H9 (cell line): ENCODE data around the gene ZNF546. TPM values are rescaled to one million over a fixed set of nuclear protein-coding genes. Genes with fewer than 3 reads are reported as not detected.

Experiments used
- DNase-seq: peaks from one replicate; pipeline ENCODE4 v3.0.0-alpha.2; 2017
- H2AFZ ChIP-seq: one replicate; pipeline ENCODE4 v1.6.1; 2013; ENCODE audit warnings: mild to moderate bottlenecking, low read length, control low read depth, moderate library complexity
- H2AK5ac ChIP-seq: 2 replicates; pipeline ENCODE4 v1.6.1; 2013; ENCODE audit warnings: low read length, control low read depth, mixed read lengths; ENCODE audit not compliant: insufficient read length
- H2BK120ac ChIP-seq: one replicate; pipeline ENCODE4 v1.6.1; 2013; ENCODE audit warnings: low read depth, mild to moderate bottlenecking, low read length, control low read depth, inconsistent platforms; ENCODE audit not compliant: poor library complexity, severe bottlenecking
- H2BK12ac ChIP-seq: 2 replicates; pipeline ENCODE4 v1.6.1; 2013; ENCODE audit warnings: low read length, control low read depth, mixed read lengths, low read depth; ENCODE audit not compliant: insufficient read length
- H2BK15ac ChIP-seq: 2 replicates; pipeline ENCODE4 v1.6.1; 2013; ENCODE audit warnings: low read depth, low read length, control low read depth
- H2BK20ac ChIP-seq: one replicate; pipeline ENCODE4 v1.6.1; 2013; ENCODE audit warnings: low read depth, mild to moderate bottlenecking, low read length, control low read depth, inconsistent platforms; ENCODE audit not compliant: poor library complexity, severe bottlenecking
- H2BK5ac ChIP-seq: 2 replicates; pipeline ENCODE4 v1.6.1; 2013; ENCODE audit warnings: low read length, control low read depth, mixed read lengths; ENCODE audit not compliant: insufficient read length
- H3K14ac ChIP-seq: 2 replicates; pipeline ENCODE4 v1.6.1; 2013; ENCODE audit warnings: low read length, control low read depth; ENCODE audit not compliant: insufficient read depth
- H3K18ac ChIP-seq: 2 replicates; pipeline ENCODE4 v1.6.1; 2013; ENCODE audit warnings: low read depth, mild to moderate bottlenecking, mixed read lengths, low read length, control low read depth; ENCODE audit not compliant: insufficient read length
- H3K23ac ChIP-seq: 2 replicates; pipeline ENCODE4 v1.6.1; 2013; ENCODE audit warnings: low read length, control low read depth, mixed read lengths, low read depth; ENCODE audit not compliant: insufficient read length
- H3K23me2 ChIP-seq: 2 replicates; pipeline ENCODE4 v1.6.1; 2013; ENCODE audit warnings: low read depth, mild to moderate bottlenecking, mixed read lengths, low read length, control low read depth; ENCODE audit not compliant: insufficient read length, poor library complexity, severe bottlenecking
- H3K27ac ChIP-seq: 2 replicates; pipeline ENCODE4 v1.5.1; 2013; ENCODE audit warnings: low read length, control low read depth, mixed read lengths, low read depth; ENCODE audit not compliant: insufficient read length
- H3K27me3 ChIP-seq: 2 replicates; pipeline ENCODE4 v1.6.1; 2013; ENCODE audit warnings: low read length, control low read depth, inconsistent platforms; ENCODE audit not compliant: insufficient read depth
- H3K4ac ChIP-seq: 2 replicates; pipeline ENCODE4 v1.6.1; 2013; ENCODE audit warnings: low read depth, mild to moderate bottlenecking, control low read depth, inconsistent platforms, low read length, moderate library complexity
- H3K4me1 ChIP-seq: 2 replicates; pipeline ENCODE4 v1.6.1; 2013; ENCODE audit warnings: low read length, control low read depth, inconsistent platforms; ENCODE audit not compliant: insufficient read depth
- H3K4me2 ChIP-seq: 2 replicates; pipeline ENCODE4 v1.6.1; 2013; ENCODE audit warnings: low read length, control low read depth, mixed read lengths; ENCODE audit not compliant: insufficient read length, insufficient read depth
- H3K56ac ChIP-seq: 2 replicates; pipeline ENCODE4 v1.6.1; 2013; ENCODE audit warnings: low read depth, mild to moderate bottlenecking, mixed read lengths, low read length, control low read depth; ENCODE audit not compliant: insufficient read length
- H3K79me1 ChIP-seq: 2 replicates; pipeline ENCODE4 v1.6.1; 2013; ENCODE audit warnings: low read depth, mild to moderate bottlenecking, moderate library complexity, low read length, control low read depth, inconsistent platforms; ENCODE audit not compliant: insufficient read depth, poor library complexity, severe bottlenecking
- H3K79me2 ChIP-seq: 2 replicates; pipeline ENCODE4 v1.6.1; 2013; ENCODE audit warnings: low read length, control low read depth, inconsistent platforms; ENCODE audit not compliant: insufficient read depth
- H3K9ac ChIP-seq: 2 replicates; pipeline ENCODE4 v1.6.1; 2013; ENCODE audit warnings: low read length, control low read depth, mixed read lengths; ENCODE audit not compliant: insufficient read length; ENCODE audit errors: extremely low read depth
- H3K9me3 ChIP-seq: one replicate; pipeline ENCODE4 v1.6.1; 2013; ENCODE audit warnings: low read depth, low read length, inconsistent platforms; ENCODE audit not compliant: control insufficient read depth
- H3T11ph ChIP-seq: one replicate; pipeline ENCODE4 v1.6.1; 2013; ENCODE audit warnings: mild to moderate bottlenecking, low read length, control low read depth, inconsistent platforms
- H4K20me1 ChIP-seq: one replicate; pipeline ENCODE4 v1.6.1; 2013; ENCODE audit not compliant: control insufficient read depth, insufficient read length, insufficient read depth
- H4K5ac ChIP-seq: 2 replicates; pipeline ENCODE4 v1.6.1; 2013; ENCODE audit warnings: low read depth, mild to moderate bottlenecking, mixed read lengths, low read length, control low read depth; ENCODE audit not compliant: insufficient read length
- H4K8ac ChIP-seq: replicated peaks from 2 replicates; pipeline ENCODE4 v1.6.1; 2013; ENCODE audit warnings: low read length, control low read depth, mixed read lengths, low read depth; ENCODE audit not compliant: insufficient read length
- H4K91ac ChIP-seq: 2 replicates; pipeline ENCODE4 v1.6.1; 2013; ENCODE audit warnings: low read depth, mild to moderate bottlenecking, moderate library complexity, mixed read lengths, low read length, control low read depth; ENCODE audit not compliant: insufficient read length
- H3K27ac Mint-ChIP-seq, 3 experiments: 2 replicates in 2 of 3; 3 replicates in 1 of 3; pipeline ENCODE4 v1.8.0; 2020 to 2021; ENCODE audit warnings: mixed read lengths in 3 of 3, mild to moderate bottlenecking in 1 of 3, moderate library complexity in 1 of 3
- H3K27me3 Mint-ChIP-seq: 2 replicates; pipeline ENCODE4 v1.8.0; 2021; ENCODE audit warnings: low read depth, mild to moderate bottlenecking, moderate library complexity, mixed read lengths
- H3K36me3 Mint-ChIP-seq, 3 experiments: 2 replicates in 2 of 3; 3 replicates in 1 of 3; pipeline ENCODE4 v1.8.0; 2020 to 2021; ENCODE audit warnings: low read depth in 3 of 3, mixed read lengths in 3 of 3; ENCODE audit not compliant: insufficient read depth in 1 of 3
- H3K4me1 Mint-ChIP-seq, 2 experiments: 2 replicates each; pipeline ENCODE4 v1.8.0; 2020; ENCODE audit warnings: mixed read lengths in 2 of 2
- H3K4me3 Mint-ChIP-seq, 2 experiments: 2 replicates in 1 of 2; 3 replicates in 1 of 2; pipeline ENCODE4 v1.8.0; 2020 to 2021; ENCODE audit warnings: mild to moderate bottlenecking in 2 of 2, mixed read lengths in 2 of 2, moderate library complexity in 1 of 2
- H3K9me3 Mint-ChIP-seq, 2 experiments: 2 replicates in 1 of 2; 3 replicates in 1 of 2; pipeline ENCODE4 v1.8.0; 2020; ENCODE audit warnings: mild to moderate bottlenecking in 2 of 2, mixed read lengths in 2 of 2, moderate library complexity in 1 of 2
- WGBS: extraction: QIAGEN DNeasy Blood & Tissue Kit; methylation state at CpG from one replicate; pipeline ENCODE4 v1.1.7; 2013; ENCODE audit warnings: missing lambda C conversion rate, low lambda C conversion rate, mixed read lengths; ENCODE audit not compliant: insufficient read length; ENCODE audit errors: extremely low coverage; 5-methylcytosine and 5-hydroxymethylcytosine counted together
- total RNA-seq: library from RNA; stranded (reverse); gene quantifications from 2 replicates; pipeline ENCODE4 v1.2.1, GENCODE V29; 2021
- TF ChIP-seq, protein P1 (sequence below): fragments of 200-600 bp; sonication (generic); conservative IDR thresholded peaks from 3 replicates; pipeline ENCODE4 v1.8.0; 2021; ENCODE audit warnings: antibody characterized with exemption, mild to moderate bottlenecking

The ZNF546 gene
- total RNA-seq, 1 experiment from 2014 or later: 1.7 TPM

DNA sequence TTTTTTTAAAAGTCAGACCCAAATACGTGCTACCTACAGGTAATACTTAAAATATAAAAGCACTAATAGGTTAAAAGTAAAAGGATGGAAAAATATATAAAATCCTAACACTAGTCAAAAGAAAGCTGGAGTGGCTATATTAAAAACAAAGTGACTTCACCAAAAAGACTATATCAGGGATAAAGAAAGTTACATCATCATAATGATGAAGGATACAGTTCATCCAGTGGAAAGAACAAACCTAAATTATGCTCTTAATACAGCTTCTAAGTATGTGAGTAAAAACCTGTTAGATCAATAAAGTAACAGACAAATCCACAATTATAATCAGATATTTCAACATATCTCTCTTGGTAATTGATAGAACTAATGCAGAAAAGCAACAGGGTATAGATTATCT is 60.3 kb downstream of the ZNF546 start:
- Histone ChIP-seq H4K91ac (no peak overlapping the region), H4K5ac (no peak overlapping the region), H3K27me3 (no peaks in the 10 kb centered on the region), H3K4me2 (no peak overlapping the region), H3K9me3 (no peaks in the 10 kb centered on the region), H4K20me1 (no peaks in the 10 kb centered on the region), H2BK5ac (no peak overlapping the region), H3K4me1 (no peaks in the 10 kb centered on the region), H3K56ac (no peak overlapping the region), H4K8ac (no peak overlapping the region), H3K27ac (no peak overlapping the region), H3K23ac (no peak overlapping the region), H3K79me2 (peaks cover 7% of the 10 kb centered on the region), H2BK20ac (no peak overlapping the region), H3K23me2 (peaks cover 8% of the 10 kb centered on the region), H2BK12ac (no peak overlapping the region), H2BK15ac (no peak overlapping the region), H2AK5ac (no peak overlapping the region), H3K9ac (no peak overlapping the region), H3T11ph (no peak overlapping the region), H3K18ac (no peak overlapping the region), H3K14ac (no peak overlapping the region), H2BK120ac (no peak overlapping the region), H3K4ac (no peak overlapping the region), H3K79me1 (peaks cover 4% of the 10 kb centered on the region), H2AFZ (no peak overlapping the region)
- H3K27ac Mint-ChIP-seq: no peak overlapping the region
- H3K36me3 Mint-ChIP-seq: peaks cover 5 to 12% (median 6%) of the 10 kb centered on the region in 3 experiments; a peak in 6 of 7 replicates
- H3K27me3 Mint-ChIP-seq: peaks cover 8% of the 10 kb centered on the region
- H3K9me3 Mint-ChIP-seq: peaks cover 29 to 33% of the 10 kb centered on the region in 2 experiments
- DNase-seq: no peak
- TF ChIP-seq, protein P1, sequence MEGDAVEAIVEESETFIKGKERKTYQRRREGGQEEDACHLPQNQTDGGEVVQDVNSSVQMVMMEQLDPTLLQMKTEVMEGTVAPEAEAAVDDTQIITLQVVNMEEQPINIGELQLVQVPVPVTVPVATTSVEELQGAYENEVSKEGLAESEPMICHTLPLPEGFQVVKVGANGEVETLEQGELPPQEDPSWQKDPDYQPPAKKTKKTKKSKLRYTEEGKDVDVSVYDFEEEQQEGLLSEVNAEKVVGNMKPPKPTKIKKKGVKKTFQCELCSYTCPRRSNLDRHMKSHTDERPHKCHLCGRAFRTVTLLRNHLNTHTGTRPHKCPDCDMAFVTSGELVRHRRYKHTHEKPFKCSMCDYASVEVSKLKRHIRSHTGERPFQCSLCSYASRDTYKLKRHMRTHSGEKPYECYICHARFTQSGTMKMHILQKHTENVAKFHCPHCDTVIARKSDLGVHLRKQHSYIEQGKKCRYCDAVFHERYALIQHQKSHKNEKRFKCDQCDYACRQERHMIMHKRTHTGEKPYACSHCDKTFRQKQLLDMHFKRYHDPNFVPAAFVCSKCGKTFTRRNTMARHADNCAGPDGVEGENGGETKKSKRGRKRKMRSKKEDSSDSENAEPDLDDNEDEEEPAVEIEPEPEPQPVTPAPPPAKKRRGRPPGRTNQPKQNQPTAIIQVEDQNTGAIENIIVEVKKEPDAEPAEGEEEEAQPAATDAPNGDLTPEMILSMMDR: no peak
- H3K4me1 Mint-ChIP-seq: peaks cover 12 to 17% of the 10 kb centered on the region in 2 experiments
- WGBS: no CpG with 5 or more reads among the region's 1 CpG
- peak overlapping the region; percentile 96 to 99; a peak in 2 of 5 replicates for H3K4me3 Mint-ChIP-seq
